ENCODE results near the gene NAGPA.

Gene NAGPA

DNA sequence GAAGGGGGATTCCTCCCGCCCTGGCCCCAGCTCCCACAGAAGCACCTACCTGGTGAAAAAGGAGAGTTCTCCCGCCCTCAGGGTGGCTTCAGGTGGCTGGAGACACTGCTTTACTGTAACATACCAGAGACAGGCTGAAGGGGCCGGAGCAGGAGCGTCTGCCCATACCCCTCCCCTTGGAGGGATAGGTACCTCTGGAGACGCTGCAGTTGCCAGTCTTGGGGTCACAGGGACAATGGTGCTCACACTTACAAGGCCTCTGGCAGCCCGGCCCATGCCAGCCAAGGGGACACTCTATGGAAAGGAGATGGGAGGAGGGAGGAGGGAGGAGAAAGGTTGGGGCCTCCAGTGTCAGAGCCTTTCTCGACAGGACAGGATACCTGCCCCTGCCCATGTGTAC is 6.6 kb downstream of the NAGPA start:
- DNase-seq (ENCODE audit: low read depth), result no peak

DNA sequence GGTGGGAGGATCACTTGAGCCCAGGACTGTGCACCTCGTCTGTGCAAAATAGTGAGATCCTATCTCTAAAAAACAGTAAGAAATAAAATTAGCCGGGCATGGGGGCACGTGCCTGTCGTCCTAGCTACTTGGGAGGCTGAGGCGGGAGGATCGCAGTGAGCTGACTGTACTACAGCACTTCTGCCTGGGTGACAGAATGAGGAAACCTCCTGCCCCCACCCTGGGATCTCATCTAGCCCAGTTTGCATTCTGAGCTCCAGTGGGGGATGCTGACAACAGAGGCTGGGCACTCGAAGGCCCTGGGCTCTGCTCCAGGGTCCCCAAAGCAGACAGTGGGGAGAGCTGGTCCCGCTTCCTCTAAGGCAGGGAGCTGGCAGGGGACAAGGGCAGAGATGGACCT is 7.1 kb downstream of the NAGPA start:
- no peak for DNase-seq (ENCODE audit: low read depth)

DNA sequence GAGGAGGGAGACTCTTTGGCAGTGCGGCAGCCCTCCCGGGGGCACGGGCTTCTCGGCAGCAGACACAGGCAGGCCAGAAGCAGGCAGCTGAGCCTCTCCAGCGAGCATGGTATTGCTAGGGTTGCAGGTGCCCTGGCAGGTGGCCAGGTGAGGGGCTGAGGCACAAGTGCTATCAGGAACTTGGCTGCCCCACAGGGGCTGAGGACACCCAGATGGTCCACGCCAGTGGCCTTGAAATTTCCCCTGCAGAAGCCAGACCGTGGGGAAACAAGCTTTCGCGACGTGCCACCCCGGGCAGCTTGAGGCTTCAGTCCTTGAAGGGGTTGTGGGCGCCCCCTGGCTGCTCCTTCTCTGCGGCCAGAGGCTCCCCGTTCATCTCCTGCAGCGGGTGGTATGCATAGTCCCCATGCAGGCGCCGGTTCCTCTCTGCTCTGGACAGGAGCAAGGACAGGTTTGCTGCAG is 8.5 kb downstream of the NAGPA start:
- DNase-seq (ENCODE audit: low read depth), result no peak

DNA sequence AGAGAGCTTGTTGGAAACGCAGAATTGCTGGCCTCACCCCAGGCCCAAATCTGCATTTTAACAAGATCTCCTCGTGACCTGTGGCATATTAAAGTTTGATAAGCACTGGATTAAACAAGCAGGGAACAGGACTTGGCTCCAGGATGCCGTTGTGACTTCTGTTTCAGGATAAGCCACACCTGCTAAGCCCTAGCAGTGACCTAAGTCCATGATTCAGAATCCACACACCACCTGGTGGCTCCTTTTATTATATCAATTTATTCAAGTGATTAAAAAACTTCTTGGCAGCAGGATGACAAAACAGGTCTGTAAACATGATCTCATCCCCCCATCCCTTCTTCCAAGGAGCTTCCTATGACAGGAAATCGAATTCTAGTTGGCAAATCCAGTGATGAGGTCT is 9.1 kb downstream of the NAGPA start:
- no peak for DNase-seq (ENCODE audit: low read depth)

DNA sequence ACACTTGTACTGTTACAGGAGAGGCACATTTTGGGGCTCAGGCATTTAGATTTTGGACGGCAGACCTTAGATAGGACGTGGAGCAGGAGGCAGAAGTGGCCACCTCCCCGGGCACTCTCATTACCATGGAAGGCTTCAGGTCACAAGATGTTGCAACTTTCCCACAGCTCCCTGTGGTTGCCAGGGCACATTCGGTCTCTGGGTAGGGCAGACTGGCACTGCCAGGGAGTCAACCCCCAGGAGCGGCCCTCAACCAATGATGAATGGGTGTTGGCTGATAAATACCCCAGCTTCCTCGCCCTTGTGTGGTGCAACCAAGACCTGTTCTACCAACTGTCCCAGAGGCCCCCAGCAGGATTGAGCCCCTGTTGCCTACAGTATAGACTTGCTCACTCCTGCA is 11.2 kb downstream of the NAGPA start:
- no peak for DNase-seq (ENCODE audit: low read depth)

DNA sequence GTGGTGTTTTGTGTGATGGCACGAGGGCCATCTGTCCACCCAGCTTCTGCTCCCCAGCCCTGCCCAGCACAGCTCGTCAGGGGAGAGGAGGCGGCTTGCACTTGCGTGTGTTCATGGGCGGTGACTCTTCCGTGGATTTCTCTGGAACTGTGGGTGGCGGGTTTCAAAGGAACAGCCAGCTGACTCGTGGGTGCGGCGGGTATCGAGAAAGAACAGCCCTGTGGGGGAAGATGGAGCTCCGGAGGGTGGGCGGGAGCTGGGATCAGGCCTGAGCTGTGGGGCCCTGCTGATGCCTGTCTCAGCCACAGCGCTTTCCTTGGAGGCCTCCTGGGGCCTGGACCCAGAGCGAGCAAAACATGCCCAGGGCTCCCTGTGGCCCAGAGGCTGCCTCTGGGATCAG is 13.2 kb downstream of the NAGPA start:
- no peak for DNase-seq (ENCODE audit: low read depth)

DNA sequence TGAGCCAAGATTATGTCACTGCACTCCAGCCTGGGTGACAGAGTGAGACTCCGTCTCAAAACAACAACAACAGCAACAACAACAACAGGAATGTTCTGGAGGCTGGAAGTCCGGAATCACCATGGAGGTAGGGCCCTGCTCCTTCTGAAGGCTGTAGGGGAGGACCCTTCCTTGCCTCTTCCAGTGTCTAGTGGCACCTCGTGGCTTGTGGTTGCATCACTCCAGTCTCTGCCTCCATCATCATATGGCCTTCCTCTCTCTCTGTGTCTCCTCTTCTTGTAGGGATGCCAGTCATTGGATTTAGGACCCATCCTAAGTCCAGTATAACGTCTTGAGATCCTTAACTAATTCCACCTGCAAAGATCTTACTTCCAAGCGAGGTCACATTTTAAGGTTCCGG is 14.0 kb downstream of the NAGPA start:
- no peak for DNase-seq (ENCODE audit: low read depth)

DNA sequence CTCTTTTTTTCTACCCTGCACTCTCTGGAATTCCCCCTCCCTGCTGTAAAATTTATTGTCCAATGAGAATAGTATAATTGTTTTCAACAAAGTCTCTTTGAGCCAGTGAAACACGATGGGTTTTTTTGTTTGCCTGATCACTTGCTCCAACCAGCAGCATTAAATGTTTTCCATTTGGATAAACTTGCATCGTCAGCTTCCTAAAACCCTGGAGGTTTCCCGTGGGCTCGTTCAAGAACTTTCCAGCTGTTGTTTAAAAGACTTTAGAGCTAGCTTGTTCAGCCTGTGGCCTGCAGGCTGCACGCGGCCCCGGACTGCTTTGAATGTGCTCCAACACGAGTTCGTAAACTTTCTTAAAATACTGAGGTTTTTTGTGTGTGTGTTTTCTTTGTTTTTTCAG is 14.9 kb downstream of the NAGPA start:
- no peak for DNase-seq (ENCODE audit: low read depth)

DNA sequence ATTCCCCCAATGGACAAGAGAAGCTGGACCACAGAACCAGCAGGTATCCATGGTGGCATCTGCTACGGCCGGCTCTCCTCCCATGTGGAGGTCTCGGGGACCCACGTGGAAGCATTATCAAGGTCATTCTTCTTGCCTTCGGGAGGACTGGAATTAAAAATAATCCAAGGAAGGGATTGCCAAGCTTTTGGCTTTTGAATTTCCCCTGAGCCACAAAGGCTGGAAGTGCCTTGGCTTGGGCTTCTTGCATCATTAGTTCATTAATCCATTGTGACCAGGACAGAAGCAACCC is 16.1 kb downstream of the NAGPA start:
- no peak for DNase-seq (ENCODE audit: low read depth)

DNA sequence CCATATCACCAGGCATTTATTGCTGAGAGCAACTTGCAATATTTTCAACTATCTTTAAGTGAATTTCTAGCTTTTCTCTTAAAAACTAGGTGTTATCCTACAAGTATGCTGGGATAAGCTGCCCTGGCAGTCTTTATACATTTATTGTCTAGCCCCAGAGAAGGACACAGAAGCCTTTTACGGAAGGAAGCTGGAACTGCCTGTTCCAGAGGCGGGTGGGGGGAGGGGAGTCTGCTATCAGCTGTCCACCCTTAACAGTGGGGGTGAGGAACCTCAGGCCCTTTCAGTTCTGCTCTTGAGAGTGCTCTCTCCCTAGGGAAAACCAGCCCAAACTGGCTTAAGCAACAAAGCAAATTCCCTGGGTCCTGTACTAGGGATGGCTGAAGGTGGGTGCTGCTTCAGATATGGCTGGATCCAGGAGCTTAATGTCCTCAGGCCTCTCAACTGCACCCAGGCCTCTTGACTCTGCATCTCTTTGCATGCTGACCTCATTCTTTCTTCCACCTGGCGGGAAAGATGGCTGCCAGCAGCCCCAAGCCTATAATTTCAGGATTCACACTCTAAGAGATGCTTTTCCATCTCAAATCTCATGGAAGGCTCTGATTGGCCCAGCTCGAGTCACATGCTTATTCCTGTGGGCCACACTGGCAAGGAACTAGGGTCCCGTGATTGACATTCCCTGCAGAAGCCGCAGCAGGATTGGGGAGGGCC is 16.6 kb downstream of the NAGPA start:
- no peak for DNase-seq (ENCODE audit: low read depth)

DNA sequence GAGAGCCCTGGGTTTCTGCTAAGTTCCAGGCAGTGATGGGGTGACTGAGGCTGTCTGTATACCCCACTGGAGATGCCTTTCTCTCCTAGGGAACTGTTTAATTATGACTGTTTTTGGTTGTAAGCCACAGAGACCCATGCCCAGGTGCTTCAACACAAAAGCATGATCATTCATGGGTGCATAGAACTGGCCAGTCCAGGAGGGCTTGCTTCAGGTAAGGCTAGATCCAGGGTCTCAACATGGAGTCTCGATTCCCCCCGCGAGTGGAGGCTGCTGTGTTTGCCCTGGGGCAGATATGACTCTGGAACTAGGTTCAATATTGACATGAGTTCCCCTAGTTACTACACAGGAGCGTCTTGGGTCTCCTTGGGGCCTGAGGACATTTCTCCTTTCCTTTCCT is 17.8 kb downstream of the NAGPA start:
- no peak for DNase-seq (ENCODE audit: low read depth)

DNA sequence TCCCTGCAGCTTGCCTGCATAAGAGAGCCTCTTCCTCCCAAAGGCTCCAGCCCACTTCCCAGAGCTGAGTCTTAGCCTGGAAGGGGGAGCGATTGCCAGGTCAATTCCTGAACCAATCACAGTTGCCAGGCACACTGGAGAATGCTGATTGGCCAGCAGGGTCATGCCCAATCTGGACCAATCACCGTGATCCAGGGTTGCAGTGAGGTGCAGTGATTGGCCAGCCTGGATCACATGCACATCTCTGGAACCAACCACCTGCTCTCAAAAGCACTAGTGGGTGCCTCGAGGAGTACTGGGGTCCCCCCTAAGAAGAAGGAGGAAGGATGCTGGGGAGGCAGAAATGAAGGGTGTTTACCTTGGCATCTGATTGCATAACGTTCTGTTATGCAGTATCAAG is 18.4 kb downstream of the NAGPA start:
- DNase-seq (ENCODE audit: low read depth), result no peak

DNA sequence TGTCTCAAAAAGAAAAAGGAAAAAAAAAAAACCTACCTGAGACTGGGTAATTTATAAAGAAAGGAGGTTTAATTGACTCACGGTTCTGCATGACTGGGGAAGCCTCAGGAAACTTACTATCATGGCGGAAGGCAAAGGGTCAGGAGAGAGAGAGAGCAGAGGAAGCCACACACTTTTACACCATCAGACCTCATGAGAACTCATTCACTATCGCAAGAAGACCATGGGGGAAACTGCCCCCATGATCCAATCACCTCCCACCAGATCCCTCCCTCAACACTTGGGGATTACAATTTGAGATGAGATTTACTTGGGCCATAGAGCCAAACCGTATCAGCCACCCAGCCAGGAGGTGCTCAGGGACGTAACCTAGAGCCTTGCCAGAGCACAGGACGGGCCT is 20.8 kb downstream of the NAGPA start:
- no peak for DNase-seq (ENCODE audit: low read depth)

DNA sequence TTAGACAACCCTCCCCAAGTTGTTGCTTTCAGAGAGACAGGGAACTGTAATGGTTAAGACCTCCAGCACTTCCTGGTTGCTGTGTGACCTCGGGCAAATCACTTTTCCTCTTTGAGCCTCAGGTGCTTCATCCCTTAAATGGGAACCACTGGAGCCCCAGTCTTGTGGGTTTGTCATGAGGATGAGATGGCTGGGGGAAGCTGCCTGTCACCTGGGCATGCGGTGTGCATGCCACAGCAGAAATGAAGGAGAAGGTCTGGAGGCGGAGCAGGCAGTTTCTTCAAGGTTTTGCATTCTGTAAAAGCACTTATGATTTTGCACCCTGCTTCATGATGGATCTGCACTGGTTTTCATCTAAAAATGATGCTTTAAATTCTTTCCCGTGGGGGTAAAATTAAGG is 22.1 kb downstream of the NAGPA start:
- DNase-seq (ENCODE audit: low read depth), result no peak

DNA sequence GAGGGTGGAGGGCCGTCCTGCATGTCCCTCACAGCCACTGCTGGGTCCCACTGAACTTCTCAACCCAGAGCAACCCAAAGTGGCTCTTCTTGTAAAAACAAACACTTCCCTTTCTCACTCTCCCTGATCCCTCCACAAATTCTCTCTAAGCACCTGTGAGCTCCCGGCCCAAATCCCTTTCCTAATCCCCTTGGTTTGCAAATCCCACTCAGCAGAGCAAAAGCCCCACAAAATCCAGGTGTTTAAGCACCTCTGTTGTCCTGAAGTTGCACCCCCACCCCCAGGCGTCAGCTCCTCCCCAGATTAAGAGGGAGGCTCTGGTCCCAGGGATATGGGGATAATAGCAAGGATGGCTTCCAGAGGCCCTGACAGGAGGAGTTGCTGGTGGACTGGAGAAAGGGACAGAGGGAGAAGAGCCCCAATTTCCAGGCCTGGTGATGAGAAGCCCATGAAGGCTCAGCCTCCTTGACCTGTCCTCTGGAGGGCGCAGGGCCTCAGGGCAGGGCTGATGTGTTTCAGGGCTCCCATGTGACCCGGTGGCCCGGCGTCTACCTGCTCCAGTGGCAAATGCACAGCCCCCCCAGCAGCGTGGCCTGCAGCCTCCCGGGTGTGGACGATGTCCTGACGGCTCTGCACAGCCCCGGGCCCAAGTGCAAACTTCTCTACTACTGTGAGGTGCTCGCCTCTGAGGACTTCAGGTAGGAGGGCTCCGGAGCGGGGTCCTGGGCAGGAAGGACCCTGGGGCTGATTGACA is 23.0 kb downstream of the NAGPA start:
- no peak for DNase-seq (ENCODE audit: low read depth)

DNA sequence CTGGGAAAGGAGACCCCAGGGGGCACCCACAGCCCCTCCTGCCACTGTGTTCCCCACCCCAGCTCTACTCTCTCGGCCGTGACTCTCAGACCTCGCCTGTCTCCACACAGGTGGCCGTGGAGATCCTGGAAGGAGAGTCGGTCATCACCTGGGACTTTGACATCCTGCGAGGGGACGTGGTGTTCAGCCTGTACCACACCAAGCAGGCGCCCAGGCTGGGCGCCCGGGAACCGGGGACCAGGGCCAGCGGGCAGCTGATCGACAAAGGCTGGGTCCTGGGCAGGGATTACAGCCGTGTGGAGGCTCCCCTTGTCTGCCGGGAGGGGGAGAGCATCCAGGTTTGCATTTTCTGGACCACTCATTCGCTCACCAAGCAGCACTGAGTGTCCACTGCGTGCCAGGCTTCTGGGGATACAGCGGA is 25.4 kb downstream of the NAGPA start:
- no peak for DNase-seq (ENCODE audit: low read depth)

DNA sequence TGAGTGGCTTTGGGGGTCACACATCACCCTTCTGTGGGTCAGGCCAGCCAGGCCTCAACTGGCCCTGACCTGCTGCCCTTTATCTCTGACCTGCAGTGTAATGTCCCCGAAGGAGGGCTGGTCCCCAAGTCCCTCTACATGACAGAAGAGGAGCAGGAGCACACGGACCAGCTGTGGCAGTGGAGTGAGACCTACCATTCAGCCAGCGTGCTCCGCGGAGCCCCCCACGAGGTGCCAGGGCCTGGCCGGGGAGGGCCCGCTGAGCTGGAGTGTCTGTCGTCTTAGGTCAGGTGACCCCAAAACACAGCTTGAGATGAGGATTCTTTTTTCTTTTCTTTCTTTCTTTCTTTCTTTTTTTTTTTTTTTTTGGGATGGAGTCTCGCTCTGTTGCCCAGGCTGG is 26.5 kb downstream of the NAGPA start:
- no peak for DNase-seq (ENCODE audit: low read depth)

DNA sequence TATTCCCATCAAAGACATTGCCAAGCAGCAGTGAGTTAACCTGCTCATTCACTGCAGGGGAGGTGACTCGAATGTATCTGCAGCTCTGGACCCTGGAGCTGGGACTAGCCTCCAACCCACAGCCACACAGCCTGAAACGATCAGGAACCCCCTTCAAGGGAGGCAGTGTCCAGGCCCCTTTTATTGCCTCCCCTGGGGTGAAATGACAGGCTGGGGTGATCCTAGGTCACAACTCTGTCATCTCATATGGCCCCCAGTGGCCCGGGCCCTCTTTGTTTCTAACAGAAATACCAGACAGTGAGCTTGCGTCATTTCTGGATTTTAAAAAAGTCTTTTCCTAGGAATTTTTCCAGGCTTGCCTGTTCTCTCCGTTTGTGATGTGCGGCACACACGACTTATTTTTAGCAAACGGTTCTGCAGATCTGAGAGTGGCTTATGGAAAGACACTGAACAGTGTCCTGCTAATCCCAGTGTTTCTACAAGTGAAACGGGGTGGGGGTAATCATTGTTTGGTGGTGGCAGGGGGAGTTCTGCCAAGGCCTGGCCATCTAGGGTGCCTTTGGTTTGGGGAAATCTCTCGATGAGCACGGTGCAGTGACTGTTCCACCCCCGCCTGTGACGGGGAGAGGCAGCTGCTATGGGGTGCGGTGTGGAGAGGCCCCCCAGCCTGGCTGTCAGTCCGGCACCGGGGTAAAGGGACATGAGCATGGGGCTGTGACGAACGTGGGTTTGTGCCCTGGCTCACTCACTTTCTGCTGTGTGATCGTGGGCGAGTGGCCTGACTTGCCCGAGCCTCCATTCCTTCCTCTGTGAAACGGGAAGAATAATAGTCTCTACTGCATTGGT is 27.2 kb downstream of the NAGPA start:
- no peak for DNase-seq (ENCODE audit: low read depth)

DNA sequence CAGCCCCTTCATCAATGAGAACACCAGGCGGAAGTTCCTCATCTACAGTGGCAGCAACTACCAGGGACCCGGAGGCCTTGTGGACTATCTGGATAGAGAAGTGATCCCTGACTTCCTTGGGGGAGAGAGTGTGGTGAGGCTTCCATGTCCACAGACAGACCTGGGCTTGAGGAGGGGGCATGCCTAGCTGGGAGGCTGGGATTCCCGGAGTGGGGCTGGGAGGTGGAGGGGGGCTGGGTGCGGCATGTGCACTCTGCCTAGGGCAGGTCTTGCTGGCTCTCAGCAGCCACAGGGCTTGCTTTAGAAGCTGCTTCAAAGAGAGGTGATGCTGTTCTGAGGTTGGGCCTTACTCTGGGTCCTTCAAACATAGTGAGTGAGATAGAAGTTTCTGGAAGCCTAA is 27.8 kb downstream of the NAGPA start:
- DNase-seq (ENCODE audit: low read depth), result no peak

DNA sequence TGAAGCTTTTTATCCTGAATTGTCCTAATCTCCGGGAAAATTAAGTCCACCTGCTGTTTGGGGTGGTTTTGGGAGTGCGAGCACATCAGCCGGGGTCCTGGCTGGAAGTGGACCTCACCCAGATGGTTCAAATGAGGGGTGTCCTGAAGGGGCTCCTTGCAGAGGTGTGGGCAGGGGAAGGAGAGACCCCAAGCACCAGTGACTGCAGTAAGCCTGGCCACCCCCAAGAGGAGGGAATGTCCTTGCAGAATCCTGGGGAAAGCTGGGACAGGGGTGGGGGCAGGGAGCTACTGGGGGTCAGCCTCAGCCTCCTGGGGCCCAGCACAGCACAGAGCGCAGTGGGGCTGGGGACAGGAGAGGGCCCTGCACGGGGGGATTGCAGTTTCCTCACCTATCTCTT is 29.4 kb downstream of the NAGPA start:
- no peak for DNase-seq (ENCODE audit: low read depth)

DNA sequence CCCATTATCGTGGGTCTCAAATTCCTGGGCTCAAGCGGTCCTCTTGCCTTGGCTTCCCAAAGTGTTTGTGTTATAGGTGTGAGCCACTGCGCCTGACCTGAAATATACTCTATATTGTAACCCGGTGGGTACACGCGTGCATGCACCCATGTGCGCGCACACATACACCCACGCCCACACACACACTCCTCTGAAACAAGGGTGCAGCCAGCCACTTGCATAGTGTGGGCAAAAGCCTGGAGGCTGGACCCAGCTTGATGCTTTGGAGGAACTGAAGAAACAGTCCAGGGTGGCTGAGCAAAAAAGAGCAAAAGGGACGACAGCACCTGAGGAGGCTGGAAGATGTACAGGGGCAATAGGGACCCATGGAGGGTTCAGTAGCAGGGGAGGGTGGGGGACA is 29.9 kb downstream of the NAGPA start:
- no peak for DNase-seq (ENCODE audit: low read depth)

DNA sequence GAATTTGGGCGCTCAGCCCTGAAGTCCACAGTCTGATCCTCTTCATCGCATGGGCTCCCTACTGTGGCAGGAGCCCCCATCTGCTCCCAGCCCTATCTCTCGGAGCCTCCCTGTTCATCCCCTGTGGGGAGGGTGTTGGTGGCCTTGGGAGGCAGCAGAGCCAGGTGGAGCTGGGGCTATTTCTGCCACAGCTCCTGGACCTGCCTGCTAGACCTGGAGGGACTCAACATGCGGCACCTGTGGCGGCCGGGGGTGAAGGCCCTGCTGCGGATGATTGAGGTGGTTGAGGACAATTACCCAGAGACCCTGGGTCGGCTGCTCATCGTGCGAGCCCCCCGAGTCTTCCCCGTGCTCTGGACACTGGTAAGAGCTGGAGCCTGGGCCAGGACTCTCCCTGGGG is 30.5 kb downstream of the NAGPA start:
- no peak for DNase-seq (ENCODE audit: low read depth)

DNA sequence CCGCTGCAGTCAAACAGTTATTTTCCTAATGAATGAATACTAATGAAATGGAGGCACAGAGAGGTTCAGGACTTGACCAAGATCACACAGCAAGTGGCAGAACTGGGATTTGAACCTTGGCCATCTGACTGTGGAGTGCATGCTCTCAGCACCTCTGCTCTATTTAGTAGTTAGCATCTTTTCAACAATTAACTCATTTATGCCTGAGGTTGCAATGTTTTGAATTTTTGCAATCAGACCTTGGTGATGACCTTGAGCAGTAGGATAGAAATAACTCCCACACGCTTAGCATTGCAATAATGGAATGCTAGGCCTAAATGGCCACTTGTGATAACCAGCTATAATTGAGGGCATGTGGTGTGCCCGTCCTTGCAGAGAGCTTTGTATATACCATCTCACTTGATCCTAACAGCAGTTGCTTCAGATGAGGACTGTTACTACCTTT is 31.0 kb downstream of the NAGPA start:
- DNase-seq (ENCODE audit: low read depth), result no peak

All from stimulated activated CD8-positive, alpha-beta memory T cell treated with anti-CD3 and anti-CD28 coated beads, Interleukin-4, amount 100 ng/mL, for 24 hours (primary cell).